Muscle layer of colon (tissue), 2 donors: ENCODE measurements around the gene TBL1X.

Experiments used
- H3K27ac ChIP-seq: one replicate; pipeline ENCODE4 v1.7.0; 2013; ENCODE audit warnings: low read depth, mild to moderate bottlenecking, low read length, moderate library complexity
- H3K27me3 ChIP-seq, 2 donors: one replicate each; pipeline ENCODE4 v1.7.0; 2013; ENCODE audit warnings: low read length in 2 of 2, mild to moderate bottlenecking in 2 of 2; ENCODE audit not compliant: insufficient read depth in 2 of 2, control insufficient read depth in 1 of 2
- H3K36me3 ChIP-seq: one replicate; pipeline ENCODE4 v1.7.0; 2013; ENCODE audit warnings: mild to moderate bottlenecking, low read length; ENCODE audit not compliant: insufficient read depth
- H3K4me1 ChIP-seq: one replicate; pipeline ENCODE4 v1.7.0; 2013; ENCODE audit warnings: mild to moderate bottlenecking, low read length; ENCODE audit not compliant: insufficient read depth
- H3K4me3 ChIP-seq, 2 donors: one replicate each; pipeline ENCODE4 v1.7.0; 2013; ENCODE audit warnings: low read length in 2 of 2, low read depth in 1 of 2, mild to moderate bottlenecking in 1 of 2, moderate library complexity in 1 of 2
- H3K9ac ChIP-seq: one replicate; pipeline ENCODE4 v1.7.0; 2013; ENCODE audit warnings: low read length
- H3K9me3 ChIP-seq: one replicate; pipeline ENCODE4 v1.7.0; 2013; ENCODE audit warnings: mild to moderate bottlenecking, low read length
- donor health status: abdominal sarcoma.
- donor health status: Adenocarcinoma of cecum.

The TBL1X gene

GRCh38 chrX:9717376-9717775, 252.5 kb downstream of the TBL1X start:
- Histone ChIP-seq H3K4me1 (no peaks in the 10 kb centered on the region), H3K9ac (no peak overlapping the region), H3K9me3 (peaks cover 3% of the 10 kb centered on the region), H3K4me3 (no peak overlapping the region), H3K36me3 (peaks cover 14% of the 10 kb centered on the region), H3K27ac (no peak overlapping the region), H3K27me3 (no peaks in the 10 kb centered on the region)

- Histone ChIP-seq H3K9me3 (peaks cover 5% of the 10 kb centered on the region), H3K27me3 (no peaks in the 10 kb centered on the region), H3K36me3 (no peaks in the 10 kb centered on the region), H3K27ac (no peak overlapping the region), H3K9ac (no peak overlapping the region), H3K4me1 (no peaks in the 10 kb centered on the region), H3K4me3 (no peak overlapping the region)
Observed at GRCh38 chrX:9724711-9725110, 259.9 kb downstream of the TBL1X start.

- H3K27ac ChIP-seq = no peak overlapping the region
- no peaks in the 10 kb centered on the region for H3K9me3 ChIP-seq
- no peak overlapping the region for H3K4me3 ChIP-seq
- H3K27me3 ChIP-seq = peaks cover 0 to 5% of the 10 kb centered on the region in 2 donors
- H3K4me1 ChIP-seq = no peaks in the 10 kb centered on the region
- no peaks in the 10 kb centered on the region for H3K36me3 ChIP-seq
- no peak overlapping the region for H3K9ac ChIP-seq
Observed at GRCh38 chrX:9728261-9728660, 263.4 kb downstream of the TBL1X start.

- Histone ChIP-seq H3K36me3 (no peaks in the 10 kb centered on the region), H3K4me1 (no peaks in the 10 kb centered on the region), H3K27ac (no peak overlapping the region), H3K27me3 (peaks cover 0 to 5% of the 10 kb centered on the region in 2 donors), H3K9ac (no peak overlapping the region), H3K9me3 (peaks cover 3% of the 10 kb centered on the region), H3K4me3 (no peak overlapping the region)
Observed at GRCh38 chrX:9729171-9729885, 264.5 kb downstream of the TBL1X start.

- H3K36me3 ChIP-seq = no peaks in the 10 kb centered on the region
- H3K4me1 ChIP-seq = no peaks in the 10 kb centered on the region
- H3K4me3 ChIP-seq = no peak overlapping the region
- no peak overlapping the region for H3K27ac ChIP-seq
- peaks cover 0 to 5% of the 10 kb centered on the region in 2 donors for H3K27me3 ChIP-seq
- H3K9ac ChIP-seq = no peak overlapping the region
- peaks cover 3% of the 10 kb centered on the region for H3K9me3 ChIP-seq
Observed at GRCh38 chrX:9730078-9730477, 265.2 kb downstream of the TBL1X start.

- no peak overlapping the region for H3K27ac ChIP-seq
- H3K36me3 ChIP-seq = no peaks in the 10 kb centered on the region
- H3K4me1 ChIP-seq = no peaks in the 10 kb centered on the region
- H3K27me3 ChIP-seq = peaks cover 0 to 5% of the 10 kb centered on the region in 2 donors
- H3K9ac ChIP-seq = no peak overlapping the region
- H3K4me3 ChIP-seq = no peak overlapping the region
- H3K9me3 ChIP-seq = peaks cover 3% of the 10 kb centered on the region
Observed at GRCh38 chrX:9730752-9731151, 265.9 kb downstream of the TBL1X start.

GRCh38 chrX:9737363-9737762, 272.5 kb downstream of the TBL1X start:
- no peaks in the 10 kb centered on the region for H3K36me3 ChIP-seq
- no peak overlapping the region for H3K4me3 ChIP-seq
- no peak overlapping the region for H3K27ac ChIP-seq
- peaks cover 0 to 4% of the 10 kb centered on the region in 2 donors for H3K27me3 ChIP-seq
- H3K9ac ChIP-seq = no peak overlapping the region
- peaks cover 3% of the 10 kb centered on the region for H3K9me3 ChIP-seq
- H3K4me1 ChIP-seq = no peaks in the 10 kb centered on the region

- no peaks in the 10 kb centered on the region for H3K36me3 ChIP-seq
- no peak overlapping the region for H3K4me3 ChIP-seq
- H3K9me3 ChIP-seq = peaks cover 3% of the 10 kb centered on the region
- H3K27me3 ChIP-seq = peaks cover 0 to 4% of the 10 kb centered on the region in 2 donors
- no peak overlapping the region for H3K27ac ChIP-seq
- H3K4me1 ChIP-seq = no peaks in the 10 kb centered on the region
- no peak overlapping the region for H3K9ac ChIP-seq
Observed at GRCh38 chrX:9738151-9738550, 273.3 kb downstream of the TBL1X start.

- H3K27ac ChIP-seq = no peak overlapping the region
Observed at GRCh38 chrX:9739130-9739529, 274.3 kb downstream of the TBL1X start.

GRCh38 chrX:9745417-9746115, 280.7 kb downstream of the TBL1X start:
- no peaks in the 10 kb centered on the region for H3K27me3 ChIP-seq
- no peaks in the 10 kb centered on the region for H3K4me1 ChIP-seq
- H3K4me3 ChIP-seq = no peak overlapping the region
- no peaks in the 10 kb centered on the region for H3K9me3 ChIP-seq
- no peak overlapping the region for H3K27ac ChIP-seq
- no peak overlapping the region for H3K9ac ChIP-seq
- no peaks in the 10 kb centered on the region for H3K36me3 ChIP-seq

More at GRCh38 chrX:9739130-9739529, 274.3 kb downstream of the TBL1X start:
- Histone ChIP-seq H3K9ac (no peak overlapping the region), H3K4me3 (no peak overlapping the region), H3K36me3 (no peaks in the 10 kb centered on the region), H3K9me3 (peaks cover 2% of the 10 kb centered on the region), H3K4me1 (no peaks in the 10 kb centered on the region), H3K27me3 (peaks cover 0 to 4% of the 10 kb centered on the region in 2 donors)

- Histone ChIP-seq H3K4me3 (no peak overlapping the region), H3K9ac (no peak overlapping the region), H3K9me3 (no peaks in the 10 kb centered on the region), H3K27ac (no peak overlapping the region), H3K4me1 (no peaks in the 10 kb centered on the region), H3K27me3 (no peaks in the 10 kb centered on the region), H3K36me3 (no peaks in the 10 kb centered on the region)
Observed at GRCh38 chrX:9746148-9746888, 281.5 kb downstream of the TBL1X start.
